ENCODE measurements around the gene TOM1L1.

GRCh38 chr17:55002458-55002857, 101.8 kb downstream of the TOM1L1 start:
- TF ChIP-seq CTCF (IDR thresholded peaks at IDR 0.05; ENCODE audit: low read length): no peak
- no peak for TF ChIP-seq EZH2 (IDR thresholded peaks at IDR 0.05; ENCODE audit: borderline replicate concordance, low read length)
